Measurements from ENCODE around the gene AAK1. TPM values are rescaled to one million over a fixed set of nuclear protein-coding genes. Genes with fewer than 3 reads are reported as not detected.

Gene AAK1
- total and polyA plus RNA-seq, 10 of the 15 experiments (the other 5 are each of a cell fraction or from before 2014, with no cell fraction given), result 2.9 to 41.4 (median 17.5) TPM

- TF ChIP-seq NKRF (conservative IDR thresholded peaks at IDR 0.05), result 0 out of 2 replicates have a peak, but pooled peaks have one; percentile 43
- TF ChIP-seq CREB1 (IDR thresholded peaks at IDR 0.05; ENCODE audit: low read depth), result no peak
- TF ChIP-seq TBL1XR1 (IDR thresholded peaks at IDR 0.05; ENCODE audit: low read depth, low read length), result no peak
- no peak for TF ChIP-seq NFYB (IDR thresholded peaks at IDR 0.05; ENCODE audit: insufficient read depth, low read depth, low read length)
- TF ChIP-seq ESRRA (IDR thresholded peaks at IDR 0.05; ENCODE audit: low read length), result no peak
- no peak for TF ChIP-seq SRF (IDR thresholded peaks at IDR 0.05; ENCODE audit: low read depth in 2 of 2, low read length in 2 of 2)
- TF ChIP-seq GATAD2B (conservative IDR thresholded peaks at IDR 0.05; ENCODE audit: low read depth), result no peak
- no peak for TF ChIP-seq TCF3 (IDR thresholded peaks at IDR 0.05; ENCODE audit: borderline replicate concordance, insufficient read depth, low read depth, low read length)
- TF ChIP-seq NR2C2 (IDR thresholded peaks at IDR 0.05; ENCODE audit: borderline replicate concordance, control insufficient read depth, insufficient read length, low read depth), result no peak
- no peak for TF ChIP-seq SUPT20H (IDR thresholded peaks at IDR 0.05; ENCODE audit: borderline replicate concordance, control insufficient read depth, low read depth, low read length)
- TF ChIP-seq ZBTB40 (IDR thresholded peaks at IDR 0.05; ENCODE audit: borderline replicate concordance), result no peak
- TF ChIP-seq CHD4 (IDR thresholded peaks at IDR 0.05), result no peak
- TF ChIP-seq PML (IDR thresholded peaks at IDR 0.05; ENCODE audit: low read length), result no peak
- TF ChIP-seq ZBTB4 (CRISPR knock-in tag; IDR thresholded peaks at IDR 0.05), result no peak
- no peak for TF ChIP-seq RFX5 (IDR thresholded peaks at IDR 0.05; ENCODE audit: low read depth, low read length)
- no peak for TF ChIP-seq SUZ12 (IDR thresholded peaks at IDR 0.05; ENCODE audit: unreplicated experiment)
- TF ChIP-seq E2F4 (IDR thresholded peaks at IDR 0.05; ENCODE audit: low read depth, low read length), result no peak
- no peak for TF ChIP-seq ZNF217 (IDR thresholded peaks at IDR 0.05)
These were observed 61.6 kb downstream of the AAK1 start (continued) for GRCh38 chr2:69581774-69582581.

Measured in GM12878 (cell line).